Astrocyte of the spinal cord (primary cell): Measurements from ENCODE around the gene MOCOS.

Experiments
- DNase-seq: peaks from one replicate; pipeline ENCODE4 v3.0.0; 2011; ENCODE audit warnings: low read depth, low spot score
- H3K4me3 ChIP-seq: 2 replicates; pipeline ENCODE4 v1.5.1; 2011; ENCODE audit warnings: low read depth, mild to moderate bottlenecking, low read length, moderate library complexity
- CTCF ChIP-seq: IDR thresholded peaks from 2 replicates; pipeline ENCODE4 v1.5.1; 2012; ENCODE audit warnings: low read depth, mild to moderate bottlenecking, low read length, inconsistent platforms
- in situ Hi-C: cut with HindIII; loops from 2 replicates; pipeline ENCODE4 v1.10.0; 2017; ENCODE audit warnings: low sequenced_read_pairs

MOCOS gene

GRCh38 chr18:36152781-36153180, 34.5 kb upstream of the MOCOS start:
- no peak for TF ChIP-seq CTCF
- in situ Hi-C loops: no loop called here

GRCh38 chr18:36153203-36153602, 34.1 kb upstream of the MOCOS start:
- in situ Hi-C loops: no loop called here
- no peak overlapping the region for H3K4me3 ChIP-seq
- no peak for TF ChIP-seq CTCF
- peak; percentile 84 for DNase-seq

More at GRCh38 chr18:36152781-36153180, 34.5 kb upstream of the MOCOS start:
- no peak for DNase-seq
- H3K4me3 ChIP-seq: no peak overlapping the region

- no peak for TF ChIP-seq CTCF
- DNase-seq: no peak
- H3K4me3 ChIP-seq: no peak overlapping the region
- in situ Hi-C loops: no loop called here
Observed at GRCh38 chr18:36153771-36154170, 33.5 kb upstream of the MOCOS start.

GRCh38 chr18:36155851-36156757, 31.2 kb upstream of the MOCOS start:
- in situ Hi-C loops: no loop called here
- DNase-seq: no peak
- no peak overlapping the region for H3K4me3 ChIP-seq
- TF ChIP-seq CTCF: no peak

GRCh38 chr18:36157441-36157840, 29.9 kb upstream of the MOCOS start:
- in situ Hi-C loops: no loop called here
- peak; percentile 11 for DNase-seq
- no peak for TF ChIP-seq CTCF
- no peak overlapping the region for H3K4me3 ChIP-seq

GRCh38 chr18:36158266-36158867, 28.9 kb upstream of the MOCOS start:
- in situ Hi-C loops: no loop called here
- H3K4me3 ChIP-seq: no peak overlapping the region
- DNase-seq: peak; percentile 84
- no peak for TF ChIP-seq CTCF
